Transverse colon (tissue), 3 donors: Measurements from ENCODE around the gene RSPO4.

Experiments
- EP300 ChIP-seq: sonication (generic); formaldehyde crosslinking; IDR thresholded peaks from one replicate; pipeline ENCODE4 v1.6.1; 2017; ENCODE audit warnings: antibody characterized with exemption, low read depth
- POLR2A ChIP-seq: fragments of 450-650 bp; IDR thresholded peaks from one replicate; pipeline ENCODE4 v1.6.1; 2016; ENCODE audit warnings: antibody characterized with exemption, mild to moderate bottlenecking, moderate library complexity
- TF ChIP-seq, protein P1 (sequence below), 5 experiments: fragments of 200-600 bp in 3 of 5; fragments of 450-650 bp in 2 of 5; sonication (generic) in 3 of 5; IDR thresholded peaks; 1 replicate in 2 of 5; 2 replicates in 3 of 5; pipeline ENCODE4 v1.5.1; 2016 to 2017; ENCODE audit warnings: antibody characterized with exemption in 5 of 5, inconsistent platforms in 3 of 5, mild to moderate bottlenecking in 2 of 5, moderate library complexity in 1 of 5

GRCh38 chr20:955111-955510, 47.0 kb downstream of the RSPO4 start:
- TF ChIP-seq, protein P1, sequence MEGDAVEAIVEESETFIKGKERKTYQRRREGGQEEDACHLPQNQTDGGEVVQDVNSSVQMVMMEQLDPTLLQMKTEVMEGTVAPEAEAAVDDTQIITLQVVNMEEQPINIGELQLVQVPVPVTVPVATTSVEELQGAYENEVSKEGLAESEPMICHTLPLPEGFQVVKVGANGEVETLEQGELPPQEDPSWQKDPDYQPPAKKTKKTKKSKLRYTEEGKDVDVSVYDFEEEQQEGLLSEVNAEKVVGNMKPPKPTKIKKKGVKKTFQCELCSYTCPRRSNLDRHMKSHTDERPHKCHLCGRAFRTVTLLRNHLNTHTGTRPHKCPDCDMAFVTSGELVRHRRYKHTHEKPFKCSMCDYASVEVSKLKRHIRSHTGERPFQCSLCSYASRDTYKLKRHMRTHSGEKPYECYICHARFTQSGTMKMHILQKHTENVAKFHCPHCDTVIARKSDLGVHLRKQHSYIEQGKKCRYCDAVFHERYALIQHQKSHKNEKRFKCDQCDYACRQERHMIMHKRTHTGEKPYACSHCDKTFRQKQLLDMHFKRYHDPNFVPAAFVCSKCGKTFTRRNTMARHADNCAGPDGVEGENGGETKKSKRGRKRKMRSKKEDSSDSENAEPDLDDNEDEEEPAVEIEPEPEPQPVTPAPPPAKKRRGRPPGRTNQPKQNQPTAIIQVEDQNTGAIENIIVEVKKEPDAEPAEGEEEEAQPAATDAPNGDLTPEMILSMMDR (IDR thresholded peaks at IDR 0.05): no peak
- no peak for TF ChIP-seq POLR2A
- TF ChIP-seq EP300: no peak
